Measurements from ENCODE around the gene ATXN7L1. TPM values are rescaled to one million over a fixed set of nuclear protein-coding genes. Genes with fewer than 3 reads are reported as not detected.
A peak's percentile ranks its signal among the peaks of the same experiment; 100 is the strongest.
"Not testable (repeated sequence)": the region's sequence is repeated elsewhere in the genome, so short reads cannot be mapped to it uniquely, and the experiment has no call there.

The ATXN7L1 gene
- total RNA-seq, 1 donor from 2014 or later = 16.3 TPM

GRCh38 chr7:105802604-105803428, 73.6 kb downstream of the ATXN7L1 start:
- no peak for DNase-seq (ENCODE audit: low spot score)

GRCh38 chr7:105800849-105801534, 75.4 kb downstream of the ATXN7L1 start:
- DNase-seq (ENCODE audit: low spot score) = no peak

- no peak for DNase-seq (ENCODE audit: low spot score)
Observed at GRCh38 chr7:105800442-105800841, 76.0 kb downstream of the ATXN7L1 start.

- peak; percentile 28 for DNase-seq (ENCODE audit: low spot score)
Observed at GRCh38 chr7:105799677-105800076, 76.7 kb downstream of the ATXN7L1 start.

GRCh38 chr7:105799006-105799405, 77.4 kb downstream of the ATXN7L1 start:
- DNase-seq (ENCODE audit: low spot score) = no peak

GRCh38 chr7:105797652-105798051, 78.7 kb downstream of the ATXN7L1 start:
- no peak for DNase-seq (ENCODE audit: low spot score)

- DNase-seq (ENCODE audit: low spot score) = no peak
Observed at GRCh38 chr7:105796365-105796764, 80.0 kb downstream of the ATXN7L1 start.

- peak; percentile 34 for DNase-seq (ENCODE audit: low spot score)
Observed at GRCh38 chr7:105794741-105795729, 81.4 kb downstream of the ATXN7L1 start.

GRCh38 chr7:105792488-105793370, 83.7 kb downstream of the ATXN7L1 start:
- DNase-seq (ENCODE audit: low spot score) = no peak

GRCh38 chr7:105791926-105792325, 84.5 kb downstream of the ATXN7L1 start:
- no peak for DNase-seq (ENCODE audit: low spot score)

- DNase-seq (ENCODE audit: low spot score) = no peak
Observed at GRCh38 chr7:105790996-105791395, 85.4 kb downstream of the ATXN7L1 start.

- DNase-seq (ENCODE audit: low spot score) = not testable (repeated sequence)
Observed at GRCh38 chr7:105790452-105790851, 85.9 kb downstream of the ATXN7L1 start.

- DNase-seq (ENCODE audit: low spot score) = no peak
Observed at GRCh38 chr7:105788816-105789349, 87.5 kb downstream of the ATXN7L1 start.

GRCh38 chr7:105788356-105788755, 88.0 kb downstream of the ATXN7L1 start:
- no peak for DNase-seq (ENCODE audit: low spot score)

- DNase-seq (ENCODE audit: low spot score) = no peak
Observed at GRCh38 chr7:105787793-105788192, 88.6 kb downstream of the ATXN7L1 start.

GRCh38 chr7:105786520-105787470, 89.6 kb downstream of the ATXN7L1 start:
- no peak for DNase-seq (ENCODE audit: low spot score)

- no peak for DNase-seq (ENCODE audit: low spot score)
Observed at GRCh38 chr7:105782391-105783042, 93.9 kb downstream of the ATXN7L1 start.

- DNase-seq (ENCODE audit: low spot score) = no peak
Observed at GRCh38 chr7:105779856-105780780, 96.3 kb downstream of the ATXN7L1 start.
